HG03139 (cell line): ENCODE results near the gene LSS.
"Not testable (repeated sequence)": the region's sequence is repeated elsewhere in the genome, so short reads cannot be mapped to it uniquely, and the experiment has no call there.

Experiments used
- ATAC-seq: cut with Tn5 transposase; IDR thresholded peaks from one replicate; pipeline ENCODE4 v1.9.1; 2021; ENCODE audit not compliant: unreplicated experiment

Gene LSS

GRCh38 chr21:46246345-46246744, 17.8 kb upstream of the LSS start:
- no peak for ATAC-seq

- no peak for ATAC-seq
These were observed 16.8 kb upstream of the LSS start for GRCh38 chr21:46245213-46245915.

GRCh38 chr21:46244602-46245001, 16.0 kb upstream of the LSS start:
- ATAC-seq, result no peak

- no peak for ATAC-seq
These were observed 15.4 kb upstream of the LSS start for GRCh38 chr21:46243960-46244361.

- ATAC-seq, result no peak
These were observed 14.8 kb upstream of the LSS start for GRCh38 chr21:46243325-46243724.

- not testable (repeated sequence) for ATAC-seq
These were observed 13.0 kb upstream of the LSS start for GRCh38 chr21:46241577-46241976.

GRCh38 chr21:46239817-46240325, 11.3 kb upstream of the LSS start:
- ATAC-seq, result no peak

- no peak for ATAC-seq
These were observed 8.9 kb upstream of the LSS start for GRCh38 chr21:46237474-46237873.

GRCh38 chr21:46234436-46234950, 5.9 kb upstream of the LSS start:
- ATAC-seq, result no peak

- ATAC-seq, result no peak
These were observed 1.3 kb upstream of the LSS start for GRCh38 chr21:46229923-46230260.

- peak; percentile 18 for ATAC-seq
These were observed 754 bp upstream of the LSS start for GRCh38 chr21:46229133-46229922.

GRCh38 chr21:46227811-46228344, 696 bp downstream of the LSS start:
- ATAC-seq, result no peak

GRCh38 chr21:46226920-46227599, 1.5 kb downstream of the LSS start:
- no peak for ATAC-seq

- no peak for ATAC-seq
These were observed 2.4 kb downstream of the LSS start for GRCh38 chr21:46226146-46226545.

GRCh38 chr21:46223661-46224060, 4.9 kb downstream of the LSS start:
- not testable (repeated sequence) for ATAC-seq

GRCh38 chr21:46223217-46223616, 5.4 kb downstream of the LSS start:
- ATAC-seq, result no peak

GRCh38 chr21:46222436-46223116, 6.0 kb downstream of the LSS start:
- ATAC-seq, result no peak

GRCh38 chr21:46221664-46222435, 6.7 kb downstream of the LSS start:
- ATAC-seq, result no peak

GRCh38 chr21:46220847-46221246, 7.7 kb downstream of the LSS start:
- ATAC-seq, result no peak

- no peak for ATAC-seq
These were observed 8.2 kb downstream of the LSS start for GRCh38 chr21:46220275-46220810.
